OCI-LY3 (cell line): Measurements from ENCODE around the gene RNPEPL1.

ENCODE experiments used
- CTCF ChIP-seq: fragments of 200-600, 300-600 bp; sonication (generic); IDR thresholded peaks from 2 replicates; pipeline ENCODE4 v1.5.1; 2014; ENCODE audit warnings: antibody characterized with exemption, low read length, low read depth
- EZH2phosphoT487 ChIP-seq: fragments of 200-600 bp; shearing (Covaris generic); IDR thresholded peaks from 2 replicates; pipeline ENCODE4 v1.6.1; 2018; ENCODE audit warnings: antibody characterized with exemption, mixed run types, low read depth

GRCh38 chr2:240532031-240532775, 36.1 kb upstream of the RNPEPL1 start:
- TF ChIP-seq CTCF (no peak), EZH2phosphoT487 (no peak)
